ENCODE results near the gene PHOX2A.
A peak's percentile ranks its signal among the peaks of the same experiment; 100 is the strongest.

Gene PHOX2A

GRCh38 chr11:72223615-72224563 is 20.1 kb downstream of the PHOX2A start (continued):
- peak; percentile 60 for TF ChIP-seq SP3 (tag by site-specific recombination; IDR thresholded peaks at IDR 0.05)
- peak; percentile 65 for TF ChIP-seq GLIS2 (tag by site-specific recombination; IDR thresholded peaks at IDR 0.05)
- no peak; the same call in 1 of the 2 replicates for TF ChIP-seq ZFHX2 (tag by site-specific recombination; conservative IDR thresholded peaks at IDR 0.05)
- peak; percentile 88 for TF ChIP-seq ZNF398 (tag by site-specific recombination; IDR thresholded peaks at IDR 0.05)
- TF ChIP-seq ZNF488 (tag by site-specific recombination; IDR thresholded peaks at IDR 0.05), result no peak
- no peak for TF ChIP-seq ZXDB (tag by site-specific recombination; IDR thresholded peaks at IDR 0.05)
- peak; percentile 50 for TF ChIP-seq ZIC2 (tag by site-specific recombination; IDR thresholded peaks at IDR 0.05)
- peak; percentile 80 for TF ChIP-seq ZBTB26 (tag by site-specific recombination; optimal IDR thresholded peaks at IDR 0.05)
- no peak for TF ChIP-seq ZNF555 (tag by site-specific recombination; conservative IDR thresholded peaks at IDR 0.05)
- TF ChIP-seq ZNF335 (tag by site-specific recombination; conservative IDR thresholded peaks at IDR 0.05), result peak; percentile 26
- no peak for TF ChIP-seq PRDM4 (tag by site-specific recombination; IDR thresholded peaks at IDR 0.05)
- TF ChIP-seq YY1 (tag by site-specific recombination; IDR thresholded peaks at IDR 0.05), result 0 out of 2 replicates have a peak, but pooled peaks have one; percentile 36
- no peak for TF ChIP-seq ZFP3 (tag by site-specific recombination; IDR thresholded peaks at IDR 0.05; ENCODE audit: low read depth)
- peak; percentile 18; the same call in 1 of the 2 replicates for TF ChIP-seq KLF9 (tag by site-specific recombination; IDR thresholded peaks at IDR 0.05; ENCODE audit: low read depth)
- TF ChIP-seq KLF8 (tag by site-specific recombination; IDR thresholded peaks at IDR 0.05), result peak; percentile 82
- peak; percentile 56 for TF ChIP-seq PATZ1 (tag by site-specific recombination; IDR thresholded peaks at IDR 0.05)
- TF ChIP-seq KLF1 (tag by site-specific recombination; IDR thresholded peaks at IDR 0.05), result 0 out of 2 replicates have a peak, but pooled peaks have one; percentile 13
- no peak for TF ChIP-seq ZNF174 (tag by site-specific recombination; IDR thresholded peaks at IDR 0.05)

Data from HEK293 (cell line).